HepG2 (cell line): ENCODE measurements around the gene NFKB2. TPM values are rescaled to one million over a fixed set of nuclear protein-coding genes. Genes with fewer than 3 reads are reported as not detected.
A peak's percentile ranks its signal among the peaks of the same experiment; 100 is the strongest.

ENCODE experiments used
- HDAC1 ChIP-seq: sonication (generic); formaldehyde crosslinking; IDR thresholded peaks from 2 replicates; pipeline ENCODE4 v1.5.1; 2020; ENCODE audit warnings: mild to moderate bottlenecking, missing genetic modification reagents
- HNRNPUL1 ChIP-seq: fragments of 200-400 bp; formaldehyde crosslinking; IDR thresholded peaks from 2 replicates; pipeline ENCODE4 v1.6.1; 2017; ENCODE audit warnings: low read depth, mild to moderate bottlenecking, low read length, moderate library complexity
- MTA3 ChIP-seq: sonication (generic); formaldehyde crosslinking; IDR thresholded peaks from 2 replicates; pipeline ENCODE4 v1.4.0; 2020; ENCODE audit warnings: missing genetic modification reagents
- SIX1 ChIP-seq: sonication (generic); formaldehyde crosslinking; IDR thresholded peaks from 2 replicates; pipeline ENCODE4 v1.4.0; 2020; ENCODE audit warnings: missing genetic modification reagents, borderline replicate concordance
- ZC3H4 ChIP-seq: sonication (generic); formaldehyde crosslinking; IDR thresholded peaks from 2 replicates; pipeline ENCODE4 v1.4.0; 2020; ENCODE audit warnings: missing genetic modification reagents, borderline replicate concordance
- ZNF24 ChIP-seq: fragments of 450-650 bp; IDR thresholded peaks from 2 replicates; pipeline ENCODE4 v1.6.1; 2017; ENCODE audit warnings: antibody characterized with exemption, mild to moderate bottlenecking
- polyA plus RNA-seq, 8 experiments: library from polyadenylated mRNA; depleted of rRNA in 3 of 8; stranded (reverse) in 7 of 8; unstranded in 1 of 8; fragments of >200 nt; fragmentation: Illumina TruSeq in 4 of 8; extraction: Trizol in 4 of 8; gene quantifications; 2 replicates each; pipeline versions ENCODE4 v1.2.1 to v1.2.3, GENCODE V29; 2011 to 2016; ENCODE audit warnings: low read depth in 4 of 8, missing spikeins in 1 of 8, mixed read lengths in 1 of 8; ENCODE audit not compliant: insufficient read depth in 1 of 8
- total RNA-seq, 5 experiments: library from RNA; depleted of rRNA; stranded (reverse); fragments of >200 nt; fragmentation: Illumina TruSeq; extraction: Trizol; gene quantifications; 2 replicates each; pipeline ENCODE4 v1.2.3, GENCODE V29; 2016; ENCODE audit warnings: low read depth in 1 of 5
- TF ChIP-seq, protein P1 (sequence below): IDR thresholded peaks from 2 replicates; pipeline ENCODE4 v1.6.1; 2016; ENCODE audit warnings: low read depth, missing genetic modification reagents, missing compliant biosample characterization
- TF ChIP-seq, protein P2 (sequence below): sonication (generic); formaldehyde crosslinking; IDR thresholded peaks from 2 replicates; pipeline ENCODE4 v1.4.0; 2020; ENCODE audit warnings: mild to moderate bottlenecking, missing genetic modification reagents
- TF ChIP-seq, protein P3 (sequence below): sonication (generic); formaldehyde crosslinking; IDR thresholded peaks from 2 replicates; pipeline ENCODE4 v1.4.0; 2020; ENCODE audit warnings: mild to moderate bottlenecking, missing genetic modification reagents
- TF ChIP-seq, protein P4 (sequence below): IDR thresholded peaks from 2 replicates; pipeline ENCODE4 v1.6.1; 2016
- TF ChIP-seq, protein P5 (sequence below): sonication (generic); formaldehyde crosslinking; conservative IDR thresholded peaks from 2 replicates; pipeline ENCODE4 v1.4.0; 2020; ENCODE audit warnings: mild to moderate bottlenecking, missing genetic modification reagents, moderate library complexity
- TF ChIP-seq, protein P6 (sequence below): sonication (generic); formaldehyde crosslinking; conservative IDR thresholded peaks from 2 replicates; pipeline ENCODE4 v1.8.1; 2023; ENCODE audit warnings: missing genetic modification reagents

Gene NFKB2
- total and polyA plus RNA-seq, 2 of the 13 experiments (the other 11 are each of a cell fraction or from before 2014, with no cell fraction given): 7.7 to 12.5 TPM

DNA sequence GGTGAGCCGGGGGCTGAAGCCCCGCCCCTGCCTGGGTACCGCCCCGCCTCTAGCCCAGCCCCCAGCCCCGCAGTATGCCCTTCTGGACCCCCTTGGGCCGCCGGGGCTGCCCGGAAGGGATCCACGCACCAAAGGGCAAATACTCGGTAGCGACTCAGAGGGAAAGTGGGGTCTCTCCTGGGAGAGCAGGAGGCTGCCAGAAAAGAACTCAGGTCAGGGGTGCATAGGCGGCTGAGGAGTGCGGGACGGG lies 25.9 kb downstream of the NFKB2 start (continued):
- TF ChIP-seq, protein P1, sequence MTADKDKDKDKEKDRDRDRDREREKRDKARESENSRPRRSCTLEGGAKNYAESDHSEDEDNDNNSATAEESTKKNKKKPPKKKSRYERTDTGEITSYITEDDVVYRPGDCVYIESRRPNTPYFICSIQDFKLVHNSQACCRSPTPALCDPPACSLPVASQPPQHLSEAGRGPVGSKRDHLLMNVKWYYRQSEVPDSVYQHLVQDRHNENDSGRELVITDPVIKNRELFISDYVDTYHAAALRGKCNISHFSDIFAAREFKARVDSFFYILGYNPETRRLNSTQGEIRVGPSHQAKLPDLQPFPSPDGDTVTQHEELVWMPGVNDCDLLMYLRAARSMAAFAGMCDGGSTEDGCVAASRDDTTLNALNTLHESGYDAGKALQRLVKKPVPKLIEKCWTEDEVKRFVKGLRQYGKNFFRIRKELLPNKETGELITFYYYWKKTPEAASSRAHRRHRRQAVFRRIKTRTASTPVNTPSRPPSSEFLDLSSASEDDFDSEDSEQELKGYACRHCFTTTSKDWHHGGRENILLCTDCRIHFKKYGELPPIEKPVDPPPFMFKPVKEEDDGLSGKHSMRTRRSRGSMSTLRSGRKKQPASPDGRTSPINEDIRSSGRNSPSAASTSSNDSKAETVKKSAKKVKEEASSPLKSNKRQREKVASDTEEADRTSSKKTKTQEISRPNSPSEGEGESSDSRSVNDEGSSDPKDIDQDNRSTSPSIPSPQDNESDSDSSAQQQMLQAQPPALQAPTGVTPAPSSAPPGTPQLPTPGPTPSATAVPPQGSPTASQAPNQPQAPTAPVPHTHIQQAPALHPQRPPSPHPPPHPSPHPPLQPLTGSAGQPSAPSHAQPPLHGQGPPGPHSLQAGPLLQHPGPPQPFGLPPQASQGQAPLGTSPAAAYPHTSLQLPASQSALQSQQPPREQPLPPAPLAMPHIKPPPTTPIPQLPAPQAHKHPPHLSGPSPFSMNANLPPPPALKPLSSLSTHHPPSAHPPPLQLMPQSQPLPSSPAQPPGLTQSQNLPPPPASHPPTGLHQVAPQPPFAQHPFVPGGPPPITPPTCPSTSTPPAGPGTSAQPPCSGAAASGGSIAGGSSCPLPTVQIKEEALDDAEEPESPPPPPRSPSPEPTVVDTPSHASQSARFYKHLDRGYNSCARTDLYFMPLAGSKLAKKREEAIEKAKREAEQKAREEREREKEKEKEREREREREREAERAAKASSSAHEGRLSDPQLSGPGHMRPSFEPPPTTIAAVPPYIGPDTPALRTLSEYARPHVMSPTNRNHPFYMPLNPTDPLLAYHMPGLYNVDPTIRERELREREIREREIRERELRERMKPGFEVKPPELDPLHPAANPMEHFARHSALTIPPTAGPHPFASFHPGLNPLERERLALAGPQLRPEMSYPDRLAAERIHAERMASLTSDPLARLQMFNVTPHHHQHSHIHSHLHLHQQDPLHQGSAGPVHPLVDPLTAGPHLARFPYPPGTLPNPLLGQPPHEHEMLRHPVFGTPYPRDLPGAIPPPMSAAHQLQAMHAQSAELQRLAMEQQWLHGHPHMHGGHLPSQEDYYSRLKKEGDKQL (CRISPR knock-in tag): no peak
- TF ChIP-seq SIX1 (CRISPR knock-in tag): no peak
- TF ChIP-seq, protein P2, sequence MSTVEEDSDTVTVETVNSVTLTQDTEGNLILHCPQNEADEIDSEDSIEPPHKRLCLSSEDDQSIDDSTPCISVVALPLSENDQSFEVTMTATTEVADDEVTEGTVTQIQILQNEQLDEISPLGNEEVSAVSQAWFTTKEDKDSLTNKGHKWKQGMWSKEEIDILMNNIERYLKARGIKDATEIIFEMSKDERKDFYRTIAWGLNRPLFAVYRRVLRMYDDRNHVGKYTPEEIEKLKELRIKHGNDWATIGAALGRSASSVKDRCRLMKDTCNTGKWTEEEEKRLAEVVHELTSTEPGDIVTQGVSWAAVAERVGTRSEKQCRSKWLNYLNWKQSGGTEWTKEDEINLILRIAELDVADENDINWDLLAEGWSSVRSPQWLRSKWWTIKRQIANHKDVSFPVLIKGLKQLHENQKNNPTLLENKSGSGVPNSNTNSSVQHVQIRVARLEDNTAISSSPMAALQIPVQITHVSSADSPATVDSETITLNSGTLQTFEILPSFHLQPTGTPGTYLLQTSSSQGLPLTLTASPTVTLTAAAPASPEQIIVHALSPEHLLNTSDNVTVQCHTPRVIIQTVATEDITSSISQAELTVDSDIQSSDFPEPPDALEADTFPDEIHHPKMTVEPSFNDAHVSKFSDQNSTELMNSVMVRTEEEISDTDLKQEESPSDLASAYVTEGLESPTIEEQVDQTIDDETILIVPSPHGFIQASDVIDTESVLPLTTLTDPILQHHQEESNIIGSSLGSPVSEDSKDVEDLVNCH: no peak
- TF ChIP-seq, protein P3, sequence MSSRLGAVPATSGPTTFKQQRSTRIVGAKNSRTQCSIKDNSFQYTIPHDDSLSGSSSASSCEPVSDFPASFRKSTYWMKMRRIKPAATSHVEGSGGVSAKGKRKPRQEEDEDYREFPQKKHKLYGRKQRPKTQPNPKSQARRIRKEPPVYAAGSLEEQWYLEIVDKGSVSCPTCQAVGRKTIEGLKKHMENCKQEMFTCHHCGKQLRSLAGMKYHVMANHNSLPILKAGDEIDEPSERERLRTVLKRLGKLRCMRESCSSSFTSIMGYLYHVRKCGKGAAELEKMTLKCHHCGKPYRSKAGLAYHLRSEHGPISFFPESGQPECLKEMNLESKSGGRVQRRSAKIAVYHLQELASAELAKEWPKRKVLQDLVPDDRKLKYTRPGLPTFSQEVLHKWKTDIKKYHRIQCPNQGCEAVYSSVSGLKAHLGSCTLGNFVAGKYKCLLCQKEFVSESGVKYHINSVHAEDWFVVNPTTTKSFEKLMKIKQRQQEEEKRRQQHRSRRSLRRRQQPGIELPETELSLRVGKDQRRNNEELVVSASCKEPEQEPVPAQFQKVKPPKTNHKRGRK (CRISPR knock-in tag): no peak
- TF ChIP-seq MTA3 (CRISPR knock-in tag): no peak
- TF ChIP-seq HNRNPUL1: no peak
- TF ChIP-seq ZNF24: no peak
- TF ChIP-seq ZC3H4 (CRISPR knock-in tag): no peak
- TF ChIP-seq, protein P4, sequence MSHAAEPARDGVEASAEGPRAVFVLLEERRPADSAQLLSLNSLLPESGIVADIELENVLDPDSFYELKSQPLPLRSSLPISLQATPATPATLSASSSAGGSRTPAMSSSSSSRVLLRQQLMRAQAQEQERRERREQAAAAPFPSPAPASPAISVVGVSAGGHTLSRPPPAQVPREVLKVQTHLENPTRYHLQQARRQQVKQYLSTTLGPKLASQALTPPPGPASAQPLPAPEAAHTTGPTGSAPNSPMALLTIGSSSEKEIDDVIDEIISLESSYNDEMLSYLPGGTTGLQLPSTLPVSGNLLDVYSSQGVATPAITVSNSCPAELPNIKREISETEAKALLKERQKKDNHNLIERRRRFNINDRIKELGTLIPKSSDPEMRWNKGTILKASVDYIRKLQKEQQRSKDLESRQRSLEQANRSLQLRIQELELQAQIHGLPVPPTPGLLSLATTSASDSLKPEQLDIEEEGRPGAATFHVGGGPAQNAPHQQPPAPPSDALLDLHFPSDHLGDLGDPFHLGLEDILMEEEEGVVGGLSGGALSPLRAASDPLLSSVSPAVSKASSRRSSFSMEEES (CRISPR knock-in tag): no peak
- 0 out of 2 replicates have a peak, but pooled peaks have one; percentile 20 for TF ChIP-seq HDAC1 (CRISPR knock-in tag)
- TF ChIP-seq, protein P5, sequence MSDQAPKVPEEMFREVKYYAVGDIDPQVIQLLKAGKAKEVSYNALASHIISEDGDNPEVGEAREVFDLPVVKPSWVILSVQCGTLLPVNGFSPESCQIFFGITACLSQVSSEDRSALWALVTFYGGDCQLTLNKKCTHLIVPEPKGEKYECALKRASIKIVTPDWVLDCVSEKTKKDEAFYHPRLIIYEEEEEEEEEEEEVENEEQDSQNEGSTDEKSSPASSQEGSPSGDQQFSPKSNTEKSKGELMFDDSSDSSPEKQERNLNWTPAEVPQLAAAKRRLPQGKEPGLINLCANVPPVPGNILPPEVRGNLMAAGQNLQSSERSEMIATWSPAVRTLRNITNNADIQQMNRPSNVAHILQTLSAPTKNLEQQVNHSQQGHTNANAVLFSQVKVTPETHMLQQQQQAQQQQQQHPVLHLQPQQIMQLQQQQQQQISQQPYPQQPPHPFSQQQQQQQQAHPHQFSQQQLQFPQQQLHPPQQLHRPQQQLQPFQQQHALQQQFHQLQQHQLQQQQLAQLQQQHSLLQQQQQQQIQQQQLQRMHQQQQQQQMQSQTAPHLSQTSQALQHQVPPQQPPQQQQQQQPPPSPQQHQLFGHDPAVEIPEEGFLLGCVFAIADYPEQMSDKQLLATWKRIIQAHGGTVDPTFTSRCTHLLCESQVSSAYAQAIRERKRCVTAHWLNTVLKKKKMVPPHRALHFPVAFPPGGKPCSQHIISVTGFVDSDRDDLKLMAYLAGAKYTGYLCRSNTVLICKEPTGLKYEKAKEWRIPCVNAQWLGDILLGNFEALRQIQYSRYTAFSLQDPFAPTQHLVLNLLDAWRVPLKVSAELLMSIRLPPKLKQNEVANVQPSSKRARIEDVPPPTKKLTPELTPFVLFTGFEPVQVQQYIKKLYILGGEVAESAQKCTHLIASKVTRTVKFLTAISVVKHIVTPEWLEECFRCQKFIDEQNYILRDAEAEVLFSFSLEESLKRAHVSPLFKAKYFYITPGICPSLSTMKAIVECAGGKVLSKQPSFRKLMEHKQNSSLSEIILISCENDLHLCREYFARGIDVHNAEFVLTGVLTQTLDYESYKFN (CRISPR knock-in tag): no peak
- TF ChIP-seq, protein P6, sequence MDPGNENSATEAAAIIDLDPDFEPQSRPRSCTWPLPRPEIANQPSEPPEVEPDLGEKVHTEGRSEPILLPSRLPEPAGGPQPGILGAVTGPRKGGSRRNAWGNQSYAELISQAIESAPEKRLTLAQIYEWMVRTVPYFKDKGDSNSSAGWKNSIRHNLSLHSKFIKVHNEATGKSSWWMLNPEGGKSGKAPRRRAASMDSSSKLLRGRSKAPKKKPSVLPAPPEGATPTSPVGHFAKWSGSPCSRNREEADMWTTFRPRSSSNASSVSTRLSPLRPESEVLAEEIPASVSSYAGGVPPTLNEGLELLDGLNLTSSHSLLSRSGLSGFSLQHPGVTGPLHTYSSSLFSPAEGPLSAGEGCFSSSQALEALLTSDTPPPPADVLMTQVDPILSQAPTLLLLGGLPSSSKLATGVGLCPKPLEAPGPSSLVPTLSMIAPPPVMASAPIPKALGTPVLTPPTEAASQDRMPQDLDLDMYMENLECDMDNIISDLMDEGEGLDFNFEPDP: no peak
